Stimulated activated memory B cell treated with anti-CD40 and anti-IgM and Interleukin-4, amounts not matched to agents 10 μg/mL and 1 μg/mL and 100 μg/mL, for 72 hours (primary cell): ENCODE data around the gene NCKIPSD.
"Not testable (repeated sequence)": the region's sequence is repeated elsewhere in the genome, so short reads cannot be mapped to it uniquely, and the experiment has no call there.

Source experiments
- ATAC-seq: fragments of 150-1000 bp; cut with Tn5 transposase; 2 replicates; pipeline ENCODE4 v1.10.0; 2021
- H3K27ac Mint-ChIP-seq: one replicate; pipeline ENCODE4 v1.8.0; 2022; ENCODE audit warnings: mild to moderate bottlenecking, mixed read lengths
- H3K27me3 Mint-ChIP-seq: one replicate; pipeline ENCODE4 v1.8.0; 2022; ENCODE audit warnings: mixed read lengths
- H3K36me3 Mint-ChIP-seq: one replicate; pipeline ENCODE4 v1.8.0; 2022; ENCODE audit warnings: mixed read lengths
- H3K4me1 Mint-ChIP-seq: one replicate; pipeline ENCODE4 v1.8.0; 2022; ENCODE audit warnings: mixed read lengths
- H3K4me3 Mint-ChIP-seq: one replicate; pipeline ENCODE4 v1.8.0; 2022; ENCODE audit warnings: mild to moderate bottlenecking, moderate library complexity, mixed read lengths
- H3K9me3 Mint-ChIP-seq: one replicate; pipeline ENCODE4 v1.8.0; 2022; ENCODE audit warnings: mixed read lengths

NCKIPSD gene

DNA sequence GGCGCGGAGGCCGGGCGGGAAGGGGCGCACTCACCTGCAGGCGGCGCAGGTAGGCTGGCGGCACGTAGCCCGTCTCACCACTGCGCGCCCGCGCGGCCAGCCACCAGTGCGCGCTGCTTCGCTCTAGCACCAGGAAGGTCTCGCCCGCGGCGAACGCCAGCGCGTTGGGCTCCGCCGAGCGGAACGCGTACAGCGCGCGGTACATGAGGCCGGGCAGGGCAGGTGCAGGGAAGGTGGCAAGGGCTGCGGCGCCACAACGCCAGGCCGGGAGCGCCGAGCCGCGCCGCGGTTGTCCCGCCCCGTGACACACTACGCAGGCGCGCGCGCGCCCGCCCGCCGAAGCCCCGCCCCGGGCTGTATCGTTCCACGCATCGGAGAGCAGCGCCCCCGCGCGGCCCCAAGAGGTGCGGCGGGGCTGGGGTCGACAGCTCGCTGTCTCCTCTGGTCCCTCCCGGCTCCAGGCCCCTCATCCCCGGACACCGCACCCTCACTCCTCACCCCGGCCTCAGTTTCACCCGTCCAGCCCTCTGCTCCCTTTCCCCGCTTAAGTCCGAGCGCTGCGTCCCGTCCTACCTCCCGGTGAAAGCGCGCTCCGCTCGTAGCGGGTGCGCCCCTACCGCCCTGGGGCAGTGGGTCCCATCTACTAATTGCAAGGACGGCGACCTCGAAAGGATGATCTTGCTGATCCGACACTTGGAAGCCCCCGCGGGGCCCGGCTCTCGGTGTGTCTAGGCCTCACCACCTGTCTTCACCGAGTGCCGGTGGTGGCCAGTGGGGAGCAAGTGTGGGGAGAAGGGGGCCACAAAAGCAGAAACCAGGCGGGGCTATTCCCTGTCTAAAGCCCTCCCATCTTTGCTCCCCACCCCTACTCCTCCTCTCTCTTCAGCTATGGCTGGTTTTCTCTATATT lies at the start of gene NCKIPSD:
Gene NCKIPSD (minus strand): TSS at position 313 of the 909 bp plus-strand sequence. CDS start 108 bp downstream, at position 205.
- Mint-ChIP-seq H3K27ac (peak within 1 kb of the TSS; percentile 84), H3K27me3 (no peaks in the 10 kb centered on the region), H3K36me3 (peaks cover 37% of the 10 kb centered on the region), H3K4me1 (peaks cover 31% of the 10 kb centered on the region), H3K4me3 (peak within 1 kb of the TSS; percentile 89), H3K9me3 (no peaks in the 10 kb centered on the region)
- ATAC-seq, result peak; percentile 94

- H3K27ac Mint-ChIP-seq, H3K4me3 Mint-ChIP-seq, H3K36me3 Mint-ChIP-seq, H3K9me3 Mint-ChIP-seq, ATAC-seq, H3K27me3 Mint-ChIP-seq: not testable (repeated sequence)
- H3K4me1 Mint-ChIP-seq, result peaks cover 18% of the 10 kb centered on the region
Measured at GRCh38 chr3:48735075-48735767, 49.5 kb upstream of the NCKIPSD start.

DNA sequence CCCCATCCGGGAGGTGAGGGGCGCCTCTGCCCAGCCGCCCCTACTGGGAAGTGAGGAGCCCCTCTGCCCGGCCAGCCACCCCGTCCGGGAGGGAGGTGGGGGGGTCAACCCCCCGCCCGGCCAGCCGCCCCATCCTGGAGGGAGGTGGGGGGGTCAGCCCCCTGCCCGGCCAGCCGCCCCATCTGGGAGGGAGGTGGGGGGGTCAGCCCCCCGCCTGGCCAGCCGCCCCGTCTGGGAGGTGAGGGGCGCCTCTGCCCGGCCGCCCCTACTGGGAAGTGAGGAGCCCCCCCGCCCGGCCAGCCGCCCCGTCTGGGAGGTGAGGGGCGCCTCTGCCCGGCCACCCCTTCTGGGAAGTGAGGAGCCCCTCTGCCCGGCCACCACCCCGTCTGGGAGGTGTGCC lies 48.8 kb upstream of the NCKIPSD start:
- not testable (repeated sequence) for H3K9me3 Mint-ChIP-seq, ATAC-seq, H3K4me3 Mint-ChIP-seq, H3K27me3 Mint-ChIP-seq, H3K27ac Mint-ChIP-seq, H3K36me3 Mint-ChIP-seq
- peaks cover 11% of the 10 kb centered on the region for H3K4me1 Mint-ChIP-seq

- not testable (repeated sequence) for H3K27me3 Mint-ChIP-seq, ATAC-seq, H3K9me3 Mint-ChIP-seq, H3K27ac Mint-ChIP-seq, H3K4me3 Mint-ChIP-seq, H3K36me3 Mint-ChIP-seq
- H3K4me1 Mint-ChIP-seq, result peaks cover 10% of the 10 kb centered on the region
Measured at GRCh38 chr3:48733752-48734518, 48.2 kb upstream of the NCKIPSD start.

DNA sequence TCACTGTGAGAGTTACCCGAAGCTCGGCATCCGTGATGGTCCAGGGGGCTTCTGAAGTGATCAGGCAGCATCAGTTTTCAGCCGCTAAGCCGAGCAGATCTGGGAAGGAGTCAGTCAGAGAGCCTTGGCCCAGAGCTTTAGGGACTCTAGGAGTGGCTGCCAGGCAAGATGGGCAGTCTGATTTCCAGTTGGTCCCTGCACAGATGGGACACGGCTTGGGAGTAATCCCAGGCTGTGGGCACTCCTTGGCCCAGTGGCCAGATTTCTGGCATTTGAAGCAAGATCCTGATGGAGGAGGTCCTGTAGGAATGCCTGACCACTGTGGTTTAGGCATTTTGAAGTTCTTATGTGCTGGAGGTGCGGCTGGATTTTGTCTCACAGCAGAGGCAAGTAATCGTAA lies 41.8 kb upstream of the NCKIPSD start:
- H3K9me3 Mint-ChIP-seq, result peaks cover 4% of the 10 kb centered on the region
- H3K36me3 Mint-ChIP-seq, result no peaks in the 10 kb centered on the region
- H3K4me3 Mint-ChIP-seq, result no peak overlapping the region
- ATAC-seq, result no peak
- no peaks in the 10 kb centered on the region for H3K27me3 Mint-ChIP-seq
- no peaks in the 10 kb centered on the region for H3K4me1 Mint-ChIP-seq
- H3K27ac Mint-ChIP-seq, result no peak overlapping the region

GRCh38 chr3:48725185-48725855 lies 39.6 kb upstream of the NCKIPSD start:
- not testable (repeated sequence) for H3K9me3 Mint-ChIP-seq, H3K36me3 Mint-ChIP-seq, H3K4me3 Mint-ChIP-seq, H3K27ac Mint-ChIP-seq, H3K4me1 Mint-ChIP-seq, ATAC-seq, H3K27me3 Mint-ChIP-seq

GRCh38 chr3:48723725-48724124 lies 38.0 kb upstream of the NCKIPSD start:
- Mint-ChIP-seq H3K27ac (no peak overlapping the region), H3K4me1 (no peaks in the 10 kb centered on the region), H3K4me3 (no peak overlapping the region), H3K27me3 (no peaks in the 10 kb centered on the region), H3K36me3 (no peaks in the 10 kb centered on the region), H3K9me3 (peaks cover 4% of the 10 kb centered on the region)
- no peak for ATAC-seq

DNA sequence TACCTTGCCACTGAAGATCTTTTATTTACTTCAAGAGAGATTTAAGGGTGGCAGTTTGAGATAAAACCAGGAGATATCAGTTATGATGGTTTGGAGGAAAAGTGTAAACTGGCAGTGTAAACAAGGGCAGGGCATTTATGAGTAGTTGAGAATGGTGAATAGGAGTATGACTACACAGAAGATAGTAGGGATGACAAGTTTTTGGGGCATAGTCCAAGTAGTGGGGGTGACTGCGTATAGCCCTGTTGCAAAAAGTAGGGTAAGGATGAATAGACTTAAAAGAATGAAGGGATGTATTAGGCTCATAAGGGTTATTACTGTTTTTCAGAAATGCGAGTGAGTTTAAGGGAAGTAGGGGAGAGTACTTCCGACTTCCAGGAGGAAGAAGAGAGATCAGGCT lies 37.6 kb upstream of the NCKIPSD start:
- H3K9me3 Mint-ChIP-seq, H3K4me1 Mint-ChIP-seq, H3K4me3 Mint-ChIP-seq, H3K27ac Mint-ChIP-seq, ATAC-seq, H3K27me3 Mint-ChIP-seq, H3K36me3 Mint-ChIP-seq: not testable (repeated sequence)

DNA sequence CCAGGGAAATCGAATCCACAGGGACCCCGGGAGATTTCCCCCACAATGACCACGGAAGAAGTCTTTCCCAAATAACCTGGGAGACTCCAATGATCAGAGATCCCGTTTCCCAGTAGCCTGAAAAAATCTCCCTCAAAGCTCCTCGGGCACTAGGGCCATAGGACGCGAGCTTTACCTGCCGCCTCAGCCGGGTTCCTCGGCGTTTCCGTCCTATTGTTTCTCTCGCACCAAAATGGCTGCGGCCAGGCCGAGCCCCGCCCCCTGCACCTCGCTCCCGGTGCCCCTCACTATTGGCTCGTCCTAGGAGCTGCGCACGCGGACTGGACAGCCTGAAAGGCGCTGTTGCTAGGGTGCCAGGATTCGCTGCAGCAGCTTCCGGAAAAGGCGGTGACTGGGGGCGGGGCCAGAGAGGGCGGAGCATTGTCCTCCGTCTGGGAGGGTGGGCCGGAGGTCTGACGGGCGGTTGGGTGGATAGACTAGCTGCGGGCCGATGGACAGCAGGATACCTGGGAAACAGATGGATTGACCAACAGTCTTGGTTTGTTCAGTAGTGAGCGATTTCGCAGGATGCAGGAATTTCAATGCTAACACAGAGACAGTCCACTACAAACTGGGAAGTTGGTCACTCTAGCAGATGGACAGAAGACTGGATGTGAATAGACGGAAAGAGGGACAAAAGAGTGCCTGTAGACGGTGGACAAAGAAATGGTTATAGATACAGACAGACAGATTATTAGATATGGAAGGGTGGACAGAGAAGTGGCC lies 31.4 kb upstream of the NCKIPSD start, which contains the start of gene IP6K2:
Gene IP6K2 (minus strand): TSS at position 240 of the 765 bp plus-strand sequence. CDS start 21,930 bp downstream, outside the sequence.
- peaks cover 31% of the 10 kb centered on the region for H3K4me1 Mint-ChIP-seq
- H3K27me3 Mint-ChIP-seq, result no peaks in the 10 kb centered on the region

GRCh38 chr3:48716508-48716981 lies 30.8 kb upstream of the NCKIPSD start:
- Mint-ChIP-seq H3K27ac (peak overlapping the region; percentile 91), H3K9me3 (no peaks in the 10 kb centered on the region), H3K27me3 (no peaks in the 10 kb centered on the region), H3K36me3 (peaks cover 15% of the 10 kb centered on the region), H3K4me1 (peaks cover 35% of the 10 kb centered on the region), H3K4me3 (peak overlapping the region; percentile 89)
- no peak for ATAC-seq

More for the DNA sequence above, 31.4 kb upstream of the NCKIPSD start, which contains the start of gene IP6K2:
- ATAC-seq, result peak; percentile 100
- Mint-ChIP-seq H3K4me3 (peak within 1 kb of the TSS; percentile 89), H3K36me3 (peaks cover 11% of the 10 kb centered on the region), H3K9me3 (no peaks in the 10 kb centered on the region), H3K27ac (peak within 1 kb of the TSS; percentile 91)

DNA sequence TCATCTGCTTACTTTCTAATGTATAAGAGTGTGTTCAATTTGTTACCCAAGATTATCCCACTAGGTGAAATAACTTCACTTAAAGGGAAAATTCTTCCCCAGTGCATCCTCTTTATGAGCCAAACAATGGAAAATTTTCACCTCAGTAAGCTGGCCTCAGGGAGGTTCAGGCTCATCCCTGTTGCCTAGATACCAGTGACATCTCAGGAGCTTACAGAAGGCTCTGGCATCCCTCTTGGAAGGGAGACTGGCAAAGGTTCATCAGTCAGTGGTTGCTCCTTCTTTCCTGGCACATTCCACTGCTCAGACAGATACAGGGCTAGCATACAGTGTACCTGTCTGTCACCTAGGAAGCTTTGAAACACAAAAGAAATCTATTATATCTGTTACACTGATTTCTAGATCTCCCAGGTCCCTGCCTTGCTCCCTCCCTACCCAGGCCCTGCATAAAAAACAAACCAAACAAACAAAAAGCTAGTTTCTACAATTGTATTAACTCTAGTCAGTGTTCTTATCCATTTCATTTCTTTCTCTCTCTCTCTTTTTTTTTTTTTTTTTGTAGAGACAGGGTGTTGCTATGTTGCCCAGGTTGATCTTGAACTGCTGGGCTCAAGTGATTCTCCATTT lies 29.6 kb upstream of the NCKIPSD start:
- no peak for ATAC-seq
- Mint-ChIP-seq H3K27ac (peak overlapping the region; percentile 91), H3K4me3 (peak overlapping the region; percentile 89), H3K36me3 (peaks cover 24% of the 10 kb centered on the region), H3K27me3 (no peaks in the 10 kb centered on the region), H3K9me3 (no peaks in the 10 kb centered on the region), H3K4me1 (peaks cover 44% of the 10 kb centered on the region)

DNA sequence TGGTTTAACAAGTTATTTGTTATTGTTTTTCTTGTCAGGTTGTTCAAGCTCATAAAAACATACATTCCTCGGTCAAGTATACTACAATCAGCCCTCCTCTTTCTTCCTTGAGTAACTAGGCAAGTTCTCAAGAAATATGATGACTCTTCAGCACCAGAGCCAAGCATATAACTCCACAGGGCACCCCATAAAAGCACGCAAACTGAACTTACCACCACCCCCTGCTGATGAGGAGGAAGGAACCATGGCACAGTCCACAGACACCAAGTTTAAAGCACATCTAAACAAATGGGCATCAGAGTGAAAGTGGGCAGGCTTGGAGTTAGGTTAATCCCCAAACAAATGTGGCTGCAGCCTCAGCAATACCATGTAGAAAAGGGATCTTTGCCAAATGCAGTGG lies 26.0 kb upstream of the NCKIPSD start:
- ATAC-seq, result no peak
- Mint-ChIP-seq H3K36me3 (peaks cover 24% of the 10 kb centered on the region), H3K27me3 (no peaks in the 10 kb centered on the region), H3K4me3 (no peak overlapping the region), H3K9me3 (no peaks in the 10 kb centered on the region), H3K4me1 (peaks cover 50% of the 10 kb centered on the region), H3K27ac (no peak overlapping the region)

DNA sequence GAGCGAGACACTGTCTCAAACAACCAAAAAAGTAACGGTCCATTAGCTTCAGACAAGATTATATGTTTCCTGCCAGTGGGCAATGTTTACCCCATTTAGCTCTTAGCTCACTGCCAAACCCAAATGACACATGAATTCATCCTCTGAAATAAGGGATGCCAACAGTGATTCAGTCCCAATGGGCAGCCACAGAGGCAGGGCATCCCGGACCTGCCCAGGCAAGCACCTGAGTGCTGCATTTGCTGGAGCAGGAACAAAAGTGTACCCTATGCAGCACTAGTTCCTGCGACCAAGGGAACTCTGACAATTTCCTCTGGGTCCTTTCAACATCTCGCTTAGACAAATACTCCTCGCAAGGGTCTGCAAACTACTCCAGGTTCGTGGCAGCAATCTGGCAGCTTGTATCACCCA lies 23.3 kb upstream of the NCKIPSD start:
- H3K9me3 Mint-ChIP-seq, result no peaks in the 10 kb centered on the region
- peaks cover 43% of the 10 kb centered on the region for H3K4me1 Mint-ChIP-seq
- H3K27ac Mint-ChIP-seq, result peak overlapping the region; percentile 63
- H3K36me3 Mint-ChIP-seq, result peaks cover 23% of the 10 kb centered on the region
- H3K27me3 Mint-ChIP-seq, result no peaks in the 10 kb centered on the region
- no peak overlapping the region for H3K4me3 Mint-ChIP-seq
- ATAC-seq, result no peak
